HG03159 (cell line): ENCODE measurements around the gene RELN.
"Not testable (repeated sequence)": the region's sequence is repeated elsewhere in the genome, so short reads cannot be mapped to it uniquely, and the experiment has no call there.

Experiments used
- ATAC-seq: cut with Tn5 transposase; IDR thresholded peaks from one replicate; pipeline ENCODE4 v1.9.1; 2021; ENCODE audit warnings: mild to moderate bottlenecking, moderate library complexity; ENCODE audit not compliant: unreplicated experiment

The RELN gene

GRCh38 chr7:103905997-103906396 lies 83.5 kb downstream of the RELN start:
- ATAC-seq = no peak

GRCh38 chr7:103902917-103903316 lies 86.5 kb downstream of the RELN start:
- ATAC-seq = no peak

DNA sequence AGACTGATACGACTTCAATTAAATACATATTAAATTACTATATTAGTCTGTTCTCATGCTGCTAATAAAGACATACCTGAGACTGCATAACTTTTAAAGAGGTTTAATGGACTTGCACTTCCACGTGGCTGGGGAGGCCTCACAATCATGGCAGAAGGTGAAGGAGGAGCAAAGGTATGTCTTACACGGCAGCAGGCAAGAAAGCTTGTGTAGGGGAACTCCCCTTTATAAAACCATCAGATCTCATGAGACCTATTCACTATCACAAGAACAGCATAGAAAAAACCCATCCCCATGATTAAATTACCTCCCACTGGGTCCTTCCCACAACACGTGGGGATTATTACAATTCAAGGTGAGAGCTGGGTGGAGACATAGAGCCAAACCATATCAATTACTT lies 92.6 kb downstream of the RELN start:
- not testable (repeated sequence) for ATAC-seq

GRCh38 chr7:103894656-103895596 lies 94.5 kb downstream of the RELN start:
- no peak for ATAC-seq

- ATAC-seq = no peak
Measured at GRCh38 chr7:103893350-103893749, 96.1 kb downstream of the RELN start.

GRCh38 chr7:103889451-103889850 lies 100.0 kb downstream of the RELN start:
- ATAC-seq = no peak

GRCh38 chr7:103888603-103889153 lies 100.8 kb downstream of the RELN start:
- ATAC-seq = no peak

- ATAC-seq = no peak
Measured at GRCh38 chr7:103887853-103888602, 101.4 kb downstream of the RELN start.

DNA sequence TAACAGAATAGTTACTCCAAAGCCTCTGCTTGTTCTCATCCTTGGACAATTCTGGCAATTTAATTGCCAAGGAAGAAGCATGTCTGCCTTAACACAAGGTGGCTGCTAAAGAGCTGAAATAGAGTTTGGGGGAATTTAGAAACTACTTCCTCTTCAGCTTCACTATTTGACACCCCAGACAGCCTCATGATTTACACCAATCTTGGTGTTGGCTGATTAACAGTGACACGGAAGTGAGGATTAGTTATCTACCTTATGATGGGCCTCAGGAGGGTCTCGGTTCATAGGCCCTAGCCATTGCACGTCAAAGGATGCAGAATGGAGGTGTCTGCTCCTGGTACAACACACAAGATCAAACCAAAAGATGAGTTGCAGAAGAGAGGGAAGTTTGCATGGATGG lies 102.4 kb downstream of the RELN start:
- ATAC-seq = no peak

DNA sequence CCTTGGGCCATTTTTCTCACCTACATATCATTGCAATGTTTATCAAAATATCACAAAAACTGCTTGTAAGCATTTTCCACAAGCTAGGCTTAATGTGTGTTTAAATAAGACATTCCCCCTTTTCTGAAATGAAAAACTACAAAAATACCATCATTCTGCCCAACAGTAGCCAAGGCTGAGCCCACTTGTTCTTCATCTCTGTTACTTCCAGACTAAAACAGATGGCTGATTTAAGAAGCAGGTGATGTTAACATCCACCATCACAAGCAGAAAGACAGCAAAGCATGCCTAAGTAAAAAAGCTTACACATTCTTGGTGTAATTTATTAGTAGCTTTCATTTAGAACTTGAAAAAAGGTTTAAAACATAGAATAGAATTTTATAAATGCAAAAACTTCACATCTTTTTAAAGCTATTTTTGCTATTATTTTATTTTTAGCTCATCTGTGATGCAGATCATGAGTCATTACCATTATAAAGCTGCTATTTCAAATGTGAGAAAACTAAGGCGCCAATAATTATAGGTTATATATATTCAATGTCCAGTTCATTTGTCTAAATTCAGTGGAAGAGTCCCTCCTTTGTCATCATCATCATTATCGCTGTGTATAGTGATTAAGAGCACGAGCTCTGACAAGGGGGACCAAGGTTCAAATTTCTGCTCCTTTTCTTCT lies 109.4 kb downstream of the RELN start:
- no peak for ATAC-seq

- no peak for ATAC-seq
Measured at GRCh38 chr7:103879411-103879810, 110.0 kb downstream of the RELN start.

GRCh38 chr7:103877565-103877964 lies 111.9 kb downstream of the RELN start:
- ATAC-seq = no peak

DNA sequence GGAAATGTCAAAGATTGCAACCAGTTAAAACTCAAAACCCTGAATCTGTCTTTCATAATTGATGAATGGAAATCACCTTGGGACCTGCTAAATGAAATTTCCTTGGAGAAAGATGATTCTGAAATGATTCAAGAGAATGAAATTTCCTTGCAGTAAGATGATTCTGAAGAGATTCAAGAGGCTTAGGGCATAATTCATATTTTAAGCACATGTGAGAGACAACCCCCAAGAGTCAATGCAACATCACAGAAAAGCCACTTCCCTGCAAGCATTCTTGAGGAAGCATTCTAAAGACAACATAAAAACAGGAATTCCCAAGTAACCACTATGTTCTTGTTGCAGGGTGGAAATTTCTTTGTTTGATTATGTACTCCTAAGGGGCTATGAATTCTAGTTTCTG lies 113.7 kb downstream of the RELN start:
- ATAC-seq = no peak

DNA sequence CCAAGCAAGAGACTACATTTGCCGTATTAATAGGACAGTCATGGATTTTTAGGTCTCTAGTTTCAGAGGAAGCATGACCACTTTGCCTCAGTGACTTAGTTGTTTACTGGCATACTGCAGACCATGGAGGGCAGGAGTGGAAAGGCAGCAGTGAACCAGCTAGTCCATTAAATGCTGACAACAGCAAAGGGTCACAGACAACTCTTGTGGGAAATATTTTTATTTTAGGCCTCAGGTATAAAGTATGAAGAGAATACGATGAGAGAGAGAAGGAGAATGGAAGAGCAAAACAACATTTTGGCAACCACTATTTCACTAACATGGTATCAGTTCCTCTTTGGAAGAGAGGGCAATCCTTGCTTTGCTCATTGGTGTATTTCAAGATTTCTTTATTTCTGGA lies 118.0 kb downstream of the RELN start:
- no peak for ATAC-seq

DNA sequence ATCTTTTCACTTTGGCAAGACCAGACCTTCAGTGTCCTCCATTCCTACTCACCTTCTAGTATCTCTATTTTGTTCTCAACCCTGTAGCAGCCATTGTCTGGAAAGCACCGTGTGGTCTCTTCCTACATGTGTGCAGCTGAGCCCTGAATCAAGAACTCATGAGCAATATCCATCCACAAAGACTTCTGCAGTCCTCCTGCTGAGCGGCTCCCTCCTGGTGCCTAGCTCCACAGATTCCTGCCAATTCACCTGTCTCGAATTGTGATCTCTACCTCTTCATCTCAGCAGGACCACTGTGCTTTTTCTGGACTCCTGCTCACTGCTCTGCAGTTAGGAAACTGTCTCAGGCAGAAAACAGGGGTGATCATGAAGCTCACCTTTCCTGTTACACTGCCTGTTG lies 118.8 kb downstream of the RELN start:
- no peak for ATAC-seq

GRCh38 chr7:103867874-103868273 lies 121.6 kb downstream of the RELN start:
- ATAC-seq = no peak

GRCh38 chr7:103866919-103867318 lies 122.5 kb downstream of the RELN start:
- ATAC-seq = no peak

GRCh38 chr7:103865442-103865841 lies 124.0 kb downstream of the RELN start:
- ATAC-seq = no peak

GRCh38 chr7:103862302-103863035 lies 127.0 kb downstream of the RELN start:
- no peak for ATAC-seq

DNA sequence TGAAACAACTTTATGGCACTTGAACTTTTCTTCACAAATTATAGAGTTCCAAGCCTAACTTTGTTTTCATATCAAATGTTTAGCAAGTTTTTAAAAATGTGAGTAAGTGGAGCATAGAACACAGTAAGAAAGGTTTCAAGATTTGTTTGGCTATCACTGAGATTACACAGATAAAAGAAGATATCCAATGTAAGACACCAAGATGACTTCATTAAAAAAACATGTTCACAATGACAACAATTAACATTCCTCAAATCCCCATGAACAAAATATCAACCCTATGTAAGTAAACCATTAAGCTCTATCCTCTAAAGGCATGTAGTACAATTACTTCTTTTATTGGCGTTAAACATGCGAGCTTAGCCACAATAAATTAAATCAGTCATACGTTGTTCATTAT lies 129.7 kb downstream of the RELN start:
- no peak for ATAC-seq

DNA sequence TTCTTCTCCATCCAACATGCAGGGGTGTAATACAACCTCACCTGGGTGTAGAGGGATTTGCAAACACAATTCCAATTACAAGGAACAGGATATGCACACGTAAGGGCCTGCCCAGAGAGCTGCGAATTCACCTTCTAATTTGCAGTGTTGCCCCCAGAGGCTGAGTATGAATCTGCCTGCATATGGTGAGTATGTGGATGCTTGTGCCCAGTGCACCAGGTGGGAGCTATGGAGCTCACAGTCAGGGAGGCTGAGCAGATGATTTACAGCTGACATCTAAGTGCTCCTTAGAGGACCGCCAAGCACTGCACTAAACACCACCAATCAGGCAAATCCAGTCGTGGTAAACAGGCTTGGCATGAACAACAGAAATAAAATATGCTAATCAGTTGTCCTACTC lies 132.0 kb downstream of the RELN start:
- no peak for ATAC-seq
